HG02870 (cell line): ENCODE results near the gene CDH7.

Source experiments
- ATAC-seq: cut with Tn5 transposase; IDR thresholded peaks from one replicate; pipeline ENCODE4 v1.9.1; 2021; ENCODE audit warnings: mild to moderate bottlenecking, moderate library complexity; ENCODE audit not compliant: unreplicated experiment

The CDH7 gene

DNA sequence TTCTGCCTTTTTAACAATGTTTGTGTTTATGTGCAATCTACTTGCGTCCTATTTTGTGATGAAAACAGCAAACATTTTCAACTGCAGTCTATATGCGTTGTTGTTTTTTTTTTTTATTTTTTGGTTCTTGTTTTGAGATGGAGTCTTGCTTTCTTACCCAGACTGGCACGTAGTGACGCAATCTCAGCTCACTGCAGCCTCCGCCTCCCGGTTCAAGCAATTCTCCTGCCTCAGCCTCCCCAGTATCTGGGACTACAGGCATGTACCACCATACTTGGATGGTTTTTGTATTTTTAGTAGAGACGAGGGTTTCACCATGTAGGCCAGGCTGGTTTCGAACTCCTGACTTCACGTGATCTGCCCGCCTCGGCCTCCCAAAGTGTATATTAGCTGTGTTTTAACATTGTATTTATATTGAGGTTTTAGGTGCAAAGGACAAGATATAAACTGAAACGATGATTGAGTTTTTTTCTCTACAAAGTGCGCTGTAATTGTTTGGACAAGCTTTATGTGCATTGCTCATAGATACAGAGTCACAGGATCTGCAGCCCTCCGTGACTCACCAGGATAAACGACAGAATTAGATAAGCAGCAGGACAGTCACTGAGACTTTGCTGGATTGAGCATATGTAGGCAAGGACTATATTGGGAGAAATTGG, 17.4 kb downstream of the CDH7 start:
- ATAC-seq: no peak

DNA sequence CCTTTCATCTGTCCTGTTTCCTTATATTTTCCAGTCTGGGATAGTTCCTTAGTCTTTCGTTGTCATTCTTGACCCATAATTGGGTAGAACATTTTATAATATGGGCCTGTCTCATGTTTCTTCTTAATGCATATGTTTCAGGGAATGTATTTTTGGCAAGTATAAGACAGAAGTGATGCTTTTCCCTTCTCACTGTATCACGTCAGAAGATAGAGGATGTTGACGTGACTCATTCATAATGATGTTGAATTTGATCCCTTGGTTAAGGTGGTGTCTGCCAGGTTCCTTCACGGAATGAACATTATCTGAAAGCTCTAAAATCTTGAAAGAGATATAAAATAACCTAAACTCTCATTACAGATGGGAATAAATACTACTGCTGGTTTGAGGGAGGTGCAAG, 18.8 kb downstream of the CDH7 start:
- no peak for ATAC-seq

DNA sequence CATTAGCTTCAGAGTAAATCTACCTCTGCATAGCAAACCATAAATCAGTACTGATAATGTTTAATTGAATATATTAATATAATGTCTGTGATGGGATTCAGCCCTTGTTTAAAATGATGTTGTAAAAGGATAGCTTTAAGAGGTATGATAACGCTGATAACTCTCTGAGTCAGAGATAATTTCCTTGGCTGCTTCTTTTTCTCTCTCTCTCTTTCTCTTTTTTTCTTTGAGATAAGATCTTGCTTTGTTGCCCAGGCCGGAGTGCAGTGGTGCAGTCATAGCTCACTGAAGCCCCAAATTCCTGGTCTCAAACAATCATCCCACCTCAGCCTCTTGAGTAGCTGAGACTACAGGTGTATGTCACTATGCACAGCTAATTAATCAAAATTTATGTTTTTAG, 35.7 kb downstream of the CDH7 start:
- no peak for ATAC-seq

DNA sequence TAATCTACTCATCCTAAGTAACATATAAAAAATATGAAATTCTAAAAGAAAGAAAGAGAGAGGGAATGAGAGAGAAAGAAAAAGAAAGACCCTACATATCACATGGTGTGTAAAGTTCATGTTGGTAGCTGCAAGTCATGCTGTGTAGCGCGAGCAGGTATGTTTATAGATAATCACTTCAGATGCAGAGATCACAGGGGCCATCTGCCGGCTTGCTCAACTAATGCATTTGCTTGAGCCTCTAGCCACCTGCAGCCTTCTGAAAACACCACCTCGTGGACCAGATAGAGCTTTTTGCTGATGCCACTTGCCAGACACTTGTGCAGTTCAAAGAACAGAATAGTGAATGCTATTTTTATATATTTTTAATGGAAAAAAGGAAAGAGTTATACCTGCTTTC, 37.6 kb downstream of the CDH7 start:
- ATAC-seq: no peak

DNA sequence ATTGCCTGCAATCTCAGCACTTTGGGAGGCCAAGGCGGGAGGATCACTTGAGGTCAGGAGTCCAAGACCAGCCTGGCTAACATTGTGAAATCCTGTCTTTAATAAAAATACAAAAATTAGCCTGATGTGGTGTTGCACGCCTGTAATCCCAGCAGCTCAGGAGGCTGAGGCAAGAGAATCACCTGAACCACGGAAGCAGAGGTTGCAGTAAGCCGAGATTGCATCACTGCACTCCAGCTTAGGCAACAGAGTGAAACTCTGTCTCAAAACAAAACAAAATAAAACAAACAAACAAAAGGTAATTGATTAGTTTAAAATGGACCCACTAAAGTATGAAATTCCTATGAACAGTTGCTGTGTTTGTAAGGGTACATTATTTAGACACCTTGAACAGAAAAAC, 39.8 kb downstream of the CDH7 start:
- no peak for ATAC-seq

DNA sequence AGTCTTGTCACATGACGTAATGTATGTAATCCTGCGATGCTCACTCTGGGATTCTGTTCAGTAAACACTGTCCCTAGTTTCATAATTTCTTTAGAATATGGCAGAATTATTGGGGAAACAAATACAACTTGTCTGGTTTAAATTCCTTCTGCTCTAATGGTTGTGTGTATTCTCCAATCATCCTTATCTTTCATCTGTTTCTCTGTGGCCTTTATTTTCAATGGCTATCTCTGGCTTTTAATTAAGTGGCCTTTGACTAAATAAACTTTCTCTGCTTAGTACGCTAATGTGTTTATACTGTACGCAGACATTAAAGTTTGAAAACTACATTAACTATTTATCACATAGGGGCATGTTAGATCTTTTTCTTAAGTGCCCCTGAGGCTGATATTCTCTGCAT, 40.9 kb downstream of the CDH7 start:
- no peak for ATAC-seq

DNA sequence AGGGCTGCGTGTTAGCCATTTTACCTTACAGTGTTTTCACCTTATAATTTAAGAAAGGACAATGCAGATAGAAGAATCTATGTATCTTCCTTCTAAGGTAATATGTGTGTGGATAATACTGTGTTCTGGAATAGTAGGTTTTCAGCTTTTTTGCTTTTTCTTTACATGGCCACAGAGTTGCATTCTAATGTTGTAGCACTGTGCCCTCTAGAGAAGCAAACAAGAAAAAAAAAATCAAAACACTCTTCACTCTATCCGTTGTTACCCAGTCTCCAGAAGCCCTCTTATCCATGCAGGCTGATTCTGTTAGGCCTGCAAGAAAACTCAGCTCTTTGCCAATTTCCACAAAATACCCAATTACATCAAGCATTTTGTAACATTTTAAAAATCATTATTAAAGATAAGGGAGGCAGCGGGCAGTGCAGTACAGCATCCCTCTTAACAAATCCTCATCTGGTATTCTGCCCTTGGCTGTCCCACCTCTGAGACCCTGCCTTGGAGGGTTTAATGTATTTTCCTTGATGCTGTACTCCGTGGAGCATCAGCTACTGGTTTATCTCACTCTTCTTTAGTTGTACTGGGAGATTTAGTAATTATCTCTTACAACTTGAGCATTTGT, 41.8 kb downstream of the CDH7 start:
- ATAC-seq: no peak

DNA sequence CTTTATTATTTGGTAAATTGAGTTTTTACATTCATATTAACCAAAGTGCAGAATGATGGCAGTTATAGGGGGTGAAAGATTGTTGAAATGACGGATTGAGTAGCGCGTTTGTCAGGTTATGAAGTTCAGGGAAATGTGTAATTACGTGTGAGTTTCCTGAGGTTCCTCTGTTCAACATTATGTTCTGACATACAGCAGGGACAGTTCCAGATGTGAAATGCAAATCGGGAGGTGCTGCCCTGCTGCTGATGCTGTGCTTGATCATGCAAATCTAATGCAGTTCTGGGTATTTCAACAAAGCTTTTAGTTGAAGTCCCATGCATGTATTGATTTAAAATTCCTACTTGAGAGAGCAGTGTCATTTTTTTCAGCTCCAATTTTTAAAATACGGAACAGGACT, 57.9 kb downstream of the CDH7 start:
- no peak for ATAC-seq

DNA sequence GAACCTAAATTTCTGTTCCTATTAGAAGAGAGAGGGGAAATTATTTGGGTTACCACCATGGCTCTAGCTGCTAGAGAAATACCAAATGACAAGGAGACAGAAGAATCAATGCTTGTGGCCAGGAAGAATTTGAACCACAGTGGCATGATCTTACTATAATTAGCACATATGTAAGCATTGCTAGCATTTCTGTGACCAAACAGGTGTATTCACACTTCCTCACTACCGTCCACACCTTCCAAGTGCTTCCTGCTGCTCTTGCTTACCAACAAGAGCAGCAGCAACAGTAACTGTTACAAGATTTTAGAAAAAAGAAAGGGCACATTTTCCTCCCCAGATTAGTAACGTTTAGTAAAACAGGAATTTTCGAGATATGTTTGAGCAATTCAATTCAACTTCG, 60.5 kb downstream of the CDH7 start:
- ATAC-seq: no peak

DNA sequence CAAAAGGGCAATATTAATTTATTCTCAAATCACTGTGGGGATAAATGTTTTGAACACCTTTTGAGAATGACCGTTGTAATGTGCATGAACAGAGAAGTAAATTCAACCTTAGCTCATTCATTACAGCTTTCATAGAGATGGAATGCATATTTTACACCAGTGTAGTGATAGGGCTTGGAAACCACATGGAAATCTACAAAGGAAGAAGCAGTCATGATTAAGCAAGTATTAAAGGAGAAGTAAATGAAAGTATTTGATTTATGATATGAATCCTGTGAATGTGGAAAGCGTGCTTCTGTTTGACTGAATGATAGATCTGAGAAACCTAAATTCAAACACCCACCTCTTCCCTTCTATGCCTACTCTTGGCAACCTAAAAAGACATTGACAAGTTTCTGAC, 64.7 kb downstream of the CDH7 start:
- no peak for ATAC-seq

DNA sequence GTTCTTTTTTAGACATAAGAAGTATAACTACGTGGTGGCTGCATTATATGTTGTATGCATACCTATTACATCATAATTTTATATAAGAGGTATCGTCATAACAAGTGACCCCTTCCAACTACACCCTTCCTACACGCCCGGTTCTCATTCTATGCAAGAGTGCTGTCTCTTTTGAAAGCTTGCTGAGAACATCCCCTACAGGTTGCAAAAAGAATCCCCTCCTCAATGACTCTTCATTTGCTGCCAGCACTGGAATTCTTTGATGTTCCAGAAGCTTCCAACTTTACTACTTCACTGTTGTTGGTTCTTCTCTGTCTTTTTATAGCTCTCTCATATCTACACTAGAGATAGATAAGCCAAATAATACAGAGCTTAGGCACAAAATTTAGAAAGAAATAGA, 66.4 kb downstream of the CDH7 start:
- ATAC-seq: no peak

DNA sequence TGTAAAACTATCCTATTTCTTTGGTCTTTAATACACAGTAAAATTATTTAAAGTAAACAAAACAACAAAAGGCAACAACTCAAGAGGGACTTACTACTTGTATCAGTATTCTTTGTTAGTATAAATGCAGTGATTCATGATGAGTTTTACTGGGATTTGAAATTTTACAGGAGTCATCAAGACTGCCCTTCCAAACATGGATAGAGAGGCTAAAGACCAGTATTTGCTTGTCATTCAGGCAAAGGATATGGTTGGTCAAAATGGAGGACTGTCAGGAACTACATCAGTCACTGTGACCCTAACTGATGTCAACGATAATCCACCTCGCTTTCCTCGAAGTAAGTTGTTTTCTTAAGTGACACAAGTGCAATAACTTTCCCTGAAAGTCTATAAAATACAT, 71.1 kb downstream of the CDH7 start:
- ATAC-seq: no peak

DNA sequence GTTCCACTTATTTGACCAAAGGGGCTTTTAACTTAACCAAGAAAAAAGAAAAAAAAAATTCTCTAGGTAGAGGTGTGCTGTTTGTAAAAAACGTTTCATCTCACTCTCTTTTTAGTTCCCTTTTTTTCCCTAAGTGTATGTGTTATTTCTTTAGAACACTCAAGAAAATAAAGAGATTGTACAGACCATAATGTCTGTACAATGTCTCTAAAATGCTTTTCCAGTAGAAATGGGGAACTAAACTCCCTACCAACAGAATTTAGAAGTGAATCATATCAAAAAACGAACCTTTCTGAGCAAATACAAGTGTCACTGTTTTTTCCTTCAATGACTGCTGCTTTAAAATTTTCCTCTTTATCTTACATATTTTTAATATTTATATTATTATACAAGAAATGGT, 72.0 kb downstream of the CDH7 start:
- no peak for ATAC-seq

DNA sequence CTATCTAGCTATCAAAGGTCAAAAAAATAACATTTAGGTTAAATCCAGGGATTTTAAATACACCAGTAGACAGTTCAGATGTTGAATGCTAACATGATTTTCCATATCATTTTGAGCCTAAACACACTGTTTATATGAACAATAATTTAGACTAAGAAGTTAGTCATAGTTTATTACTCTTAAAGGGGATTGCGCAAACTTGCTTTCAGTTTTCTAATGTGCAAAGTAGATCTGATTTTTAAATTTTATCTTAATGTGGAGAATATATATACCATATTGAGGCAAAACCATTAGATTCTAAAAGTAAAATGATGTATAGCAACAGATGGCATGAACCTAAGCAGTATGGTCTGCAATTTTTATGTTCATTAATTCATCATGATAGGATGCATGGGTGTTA, 76.6 kb downstream of the CDH7 start:
- no peak for ATAC-seq

DNA sequence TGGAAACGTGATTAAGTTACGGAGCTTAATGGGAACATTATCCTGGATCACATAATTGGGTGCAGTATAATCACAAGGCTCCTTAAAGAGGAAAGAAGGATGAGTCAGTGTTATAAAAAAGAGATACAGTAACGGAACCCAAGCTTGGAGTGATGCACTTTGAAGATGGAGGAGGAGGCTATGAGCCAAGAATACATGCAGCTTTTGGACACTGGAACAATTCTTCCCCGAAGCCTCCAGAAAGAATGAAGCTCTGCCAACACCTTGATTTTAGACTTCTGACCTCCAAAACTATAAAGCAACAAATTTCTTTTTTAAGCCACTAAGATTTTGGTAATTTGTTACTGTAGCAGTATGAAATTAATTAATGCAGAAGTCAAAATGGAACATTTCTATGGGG, 85.1 kb downstream of the CDH7 start:
- no peak for ATAC-seq

DNA sequence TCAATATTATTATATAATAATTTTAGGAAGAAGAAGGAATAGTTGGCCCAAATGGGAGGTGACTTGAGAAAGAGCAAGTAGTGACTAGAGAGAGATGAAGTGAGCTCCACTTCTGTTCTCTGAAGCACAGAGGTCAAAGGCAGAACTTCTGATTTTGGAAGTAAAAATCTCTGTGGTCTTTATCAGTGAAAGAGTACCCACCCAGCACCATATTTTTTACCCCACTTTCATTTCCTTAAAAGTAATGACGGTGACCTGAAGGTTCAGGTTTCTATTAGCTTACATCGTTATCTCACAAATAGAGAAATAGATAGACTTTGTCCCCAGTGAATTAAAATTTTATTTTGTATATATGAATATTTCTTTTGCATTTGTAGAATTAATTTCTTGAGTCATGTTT, 95.3 kb downstream of the CDH7 start:
- ATAC-seq: no peak

DNA sequence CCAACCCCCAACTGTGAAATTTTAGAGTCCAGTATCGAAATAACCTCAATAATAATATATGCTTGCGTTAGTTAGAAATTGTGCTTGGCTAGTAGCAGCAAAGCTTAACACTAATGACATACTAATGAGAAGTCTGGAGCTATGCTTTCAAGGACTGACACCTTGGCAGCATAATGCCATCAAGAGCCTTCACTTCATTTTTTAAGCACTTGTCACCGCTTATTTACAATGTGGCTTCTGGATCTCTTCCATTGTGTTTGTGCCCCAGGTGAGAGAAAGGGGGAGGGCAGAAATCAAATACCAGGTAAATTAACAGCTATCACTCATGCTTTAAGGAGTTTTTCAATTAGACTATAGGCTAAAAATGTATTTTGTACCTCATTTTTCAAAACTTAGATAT, 101.5 kb downstream of the CDH7 start:
- ATAC-seq: no peak

DNA sequence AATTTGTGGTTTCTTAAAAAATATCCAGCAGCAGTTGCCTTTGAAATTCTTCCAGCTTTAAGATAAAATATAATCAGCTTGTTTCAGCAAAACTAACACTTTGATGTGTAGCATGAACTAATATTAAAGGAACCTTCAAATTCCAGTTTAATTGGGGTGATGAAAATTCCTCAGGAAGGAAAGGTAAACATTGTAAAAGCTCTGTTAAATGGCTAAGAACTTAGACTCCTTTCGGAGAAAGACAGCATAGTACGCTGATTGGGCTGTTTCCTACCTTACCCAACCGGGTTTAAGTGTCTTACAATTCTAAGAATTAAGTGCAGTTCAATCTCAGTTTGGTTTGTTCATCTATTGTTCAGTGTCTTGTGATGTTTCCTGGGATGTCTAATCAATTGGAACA, 108.3 kb downstream of the CDH7 start:
- no peak for ATAC-seq

DNA sequence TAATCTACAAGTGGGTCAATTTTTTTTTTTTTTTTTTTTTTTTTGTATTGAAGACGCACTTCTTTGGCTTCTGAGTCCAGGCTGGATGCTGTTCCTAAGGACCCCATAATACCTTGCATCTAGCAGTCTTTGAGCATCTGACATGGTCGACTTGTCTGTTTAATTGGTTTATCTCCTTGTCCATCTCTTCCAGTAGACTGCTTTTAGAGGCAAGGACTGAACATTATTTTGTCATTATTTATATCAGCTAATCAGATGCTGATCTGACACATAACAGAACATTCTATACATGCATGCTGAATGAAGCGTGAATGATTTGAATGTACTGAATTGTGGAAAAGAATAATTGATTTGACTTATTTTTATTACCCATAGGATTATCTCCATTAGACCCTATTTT, 118.7 kb downstream of the CDH7 start:
- ATAC-seq: no peak

DNA sequence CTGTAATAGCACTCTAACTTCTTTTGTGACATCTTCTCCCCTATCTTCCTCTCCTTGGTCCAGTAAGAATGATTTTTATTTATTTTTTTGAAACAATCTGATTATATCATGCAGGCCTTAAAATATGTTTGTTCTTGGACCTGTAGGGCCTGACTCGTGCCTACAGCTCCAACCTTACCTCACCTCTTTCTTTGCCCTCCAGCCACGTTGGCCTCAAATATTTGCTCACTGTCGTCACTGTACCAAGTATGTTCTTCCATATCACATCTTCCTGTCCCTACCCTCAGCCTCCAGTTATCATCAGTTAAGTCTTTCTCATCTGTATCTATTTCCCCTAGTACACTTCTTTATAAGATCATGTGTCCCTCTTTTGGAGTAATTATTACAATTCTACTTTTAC, 125.5 kb downstream of the CDH7 start:
- no peak for ATAC-seq

DNA sequence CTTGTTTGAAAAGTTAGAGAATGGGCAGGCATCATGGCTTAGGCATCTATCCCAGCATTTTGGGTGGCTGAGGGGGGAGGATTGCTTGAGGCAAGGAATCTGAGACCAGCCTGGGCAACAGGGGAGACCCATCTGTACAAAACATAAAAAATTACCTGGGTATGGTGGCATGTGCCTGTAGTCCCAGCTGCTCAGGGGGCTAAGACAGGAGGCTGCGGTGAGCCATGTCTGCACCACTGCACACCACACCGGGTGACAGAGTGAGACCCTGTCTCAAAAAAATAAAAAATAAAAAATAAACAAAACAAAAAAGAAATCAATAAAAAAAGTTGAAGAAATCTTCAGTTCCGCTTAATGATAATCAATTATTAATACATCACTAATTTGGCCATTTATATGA, 146.5 kb downstream of the CDH7 start:
- no peak for ATAC-seq

DNA sequence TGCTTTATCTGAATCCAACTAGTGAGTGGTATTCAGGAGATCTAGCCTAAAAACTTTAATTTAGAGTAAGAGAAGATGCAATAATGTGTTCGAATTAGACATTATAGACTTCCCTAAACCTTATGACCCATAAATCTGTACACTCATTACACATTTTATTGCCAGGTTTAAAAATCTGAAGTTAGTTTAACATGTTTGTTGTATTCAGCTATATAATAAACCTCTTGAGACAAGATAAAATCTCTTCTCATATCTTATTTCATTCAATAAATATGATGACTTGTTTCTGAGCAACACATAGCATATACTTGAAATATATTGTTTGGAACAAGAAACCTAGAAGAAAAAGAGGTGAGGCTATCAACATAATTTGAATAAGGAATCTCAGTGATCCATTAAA, 150.7 kb downstream of the CDH7 start:
- no peak for ATAC-seq

DNA sequence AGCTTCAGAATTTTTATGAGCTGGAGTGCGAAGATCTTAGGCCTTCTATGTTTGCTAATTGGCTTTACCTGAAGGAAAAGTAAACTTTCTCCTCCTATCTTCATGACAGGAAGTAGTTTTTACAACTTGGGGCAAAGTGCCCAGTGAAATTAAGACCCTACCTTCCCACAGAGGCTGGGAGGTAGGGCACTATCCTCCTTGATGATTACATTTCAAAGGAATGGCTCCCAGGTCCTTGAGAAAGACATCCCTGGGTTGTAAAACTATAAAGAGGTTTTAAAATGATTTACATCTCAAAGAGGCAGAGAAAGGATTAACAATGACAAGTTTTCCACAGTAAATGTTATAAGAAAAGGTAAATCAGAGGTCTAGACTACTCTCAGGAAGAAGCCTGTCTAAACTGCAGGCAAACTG, 155.8 kb downstream of the CDH7 start:
- ATAC-seq: no peak
